Effector memory CD4-positive, alpha-beta T cell (primary cell): ENCODE data around the gene ATXN7L1.

Experiments used
- DNase-seq, 3 donors: peaks; one replicate each; pipeline ENCODE4 v3.0.0-alpha.2; 2020
- H3K27ac ChIP-seq: 2 replicates; pipeline ENCODE4 v1.7.0; 2013; ENCODE audit warnings: mild to moderate bottlenecking, low read length, moderate library complexity; ENCODE audit not compliant: insufficient read depth, poor library complexity, severe bottlenecking
- H3K27me3 ChIP-seq: replicated peaks from 2 replicates; pipeline ENCODE4 v1.7.0; 2013; ENCODE audit warnings: mild to moderate bottlenecking, low read length; ENCODE audit not compliant: insufficient read depth, control insufficient read depth, poor library complexity, severe bottlenecking
- H3K36me3 ChIP-seq: 2 replicates; pipeline ENCODE4 v1.7.0; 2013; ENCODE audit warnings: mild to moderate bottlenecking, low read length, moderate library complexity; ENCODE audit not compliant: control insufficient read depth, insufficient read depth
- H3K4me1 ChIP-seq: 2 replicates; pipeline ENCODE4 v1.7.0; 2013; ENCODE audit warnings: low read length, mild to moderate bottlenecking; ENCODE audit not compliant: control insufficient read depth, insufficient read depth, poor library complexity, severe bottlenecking
- H3K4me3 ChIP-seq: 2 replicates; pipeline ENCODE4 v1.7.0; 2013; ENCODE audit warnings: low read length, low read depth, mild to moderate bottlenecking; ENCODE audit not compliant: insufficient read depth, poor library complexity, severe bottlenecking
- H3K9me3 ChIP-seq: 2 replicates; pipeline ENCODE4 v1.7.0; 2013; ENCODE audit warnings: mild to moderate bottlenecking, low read length, moderate library complexity; ENCODE audit not compliant: control insufficient read depth

ATXN7L1 gene

DNA sequence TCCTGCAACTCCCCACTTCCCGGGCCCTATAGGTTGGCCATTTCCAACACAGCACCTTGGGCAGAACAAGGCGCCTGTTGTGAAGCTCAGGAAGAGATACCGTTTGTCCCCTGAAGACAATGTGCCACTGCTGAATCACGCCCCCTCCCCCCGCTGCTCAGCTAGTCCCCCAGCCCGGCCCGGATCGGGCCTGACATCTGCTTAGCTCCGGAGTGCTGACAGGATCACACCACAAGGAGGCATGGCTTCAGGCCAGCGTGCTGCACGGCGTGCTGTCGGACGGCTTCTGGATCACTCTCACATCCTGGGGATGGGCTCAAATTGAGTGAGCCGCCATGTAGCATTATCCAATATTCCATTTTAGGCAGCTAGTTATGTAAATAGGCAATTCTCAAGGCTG lies 233.0 kb downstream of the ATXN7L1 start:
- no peaks in the 10 kb centered on the region for H3K9me3 ChIP-seq
- no peak overlapping the region for H3K27ac ChIP-seq
- DNase-seq: no peak
- H3K27me3 ChIP-seq: no peaks in the 10 kb centered on the region
- peaks cover 44% of the 10 kb centered on the region for H3K36me3 ChIP-seq
- no peak overlapping the region for H3K4me3 ChIP-seq
- H3K4me1 ChIP-seq: no peaks in the 10 kb centered on the region

DNA sequence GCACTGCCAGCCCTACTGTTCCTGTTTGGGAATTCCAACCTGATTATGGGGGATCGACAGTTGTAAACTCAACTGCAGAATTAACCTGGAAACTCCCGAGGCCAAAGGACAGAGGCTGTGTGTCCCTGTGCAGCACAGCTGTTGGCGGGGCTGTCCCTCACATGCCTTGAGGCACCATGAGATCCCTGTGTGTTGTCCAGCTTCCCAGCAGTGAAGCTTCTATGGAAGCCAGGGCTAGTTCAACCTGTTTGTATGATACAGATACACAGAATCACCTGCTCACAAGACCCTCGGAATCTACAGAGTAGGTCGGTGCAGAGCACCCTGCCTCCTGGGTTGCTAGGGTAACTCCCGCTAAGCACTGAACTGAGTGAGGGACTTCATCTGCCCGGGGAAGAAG lies 234.1 kb downstream of the ATXN7L1 start:
- DNase-seq: no peak
- no peak overlapping the region for H3K4me3 ChIP-seq
- no peaks in the 10 kb centered on the region for H3K4me1 ChIP-seq
- H3K27me3 ChIP-seq: no peaks in the 10 kb centered on the region
- no peaks in the 10 kb centered on the region for H3K9me3 ChIP-seq
- H3K36me3 ChIP-seq: peaks cover 48% of the 10 kb centered on the region
- no peak overlapping the region for H3K27ac ChIP-seq

DNA sequence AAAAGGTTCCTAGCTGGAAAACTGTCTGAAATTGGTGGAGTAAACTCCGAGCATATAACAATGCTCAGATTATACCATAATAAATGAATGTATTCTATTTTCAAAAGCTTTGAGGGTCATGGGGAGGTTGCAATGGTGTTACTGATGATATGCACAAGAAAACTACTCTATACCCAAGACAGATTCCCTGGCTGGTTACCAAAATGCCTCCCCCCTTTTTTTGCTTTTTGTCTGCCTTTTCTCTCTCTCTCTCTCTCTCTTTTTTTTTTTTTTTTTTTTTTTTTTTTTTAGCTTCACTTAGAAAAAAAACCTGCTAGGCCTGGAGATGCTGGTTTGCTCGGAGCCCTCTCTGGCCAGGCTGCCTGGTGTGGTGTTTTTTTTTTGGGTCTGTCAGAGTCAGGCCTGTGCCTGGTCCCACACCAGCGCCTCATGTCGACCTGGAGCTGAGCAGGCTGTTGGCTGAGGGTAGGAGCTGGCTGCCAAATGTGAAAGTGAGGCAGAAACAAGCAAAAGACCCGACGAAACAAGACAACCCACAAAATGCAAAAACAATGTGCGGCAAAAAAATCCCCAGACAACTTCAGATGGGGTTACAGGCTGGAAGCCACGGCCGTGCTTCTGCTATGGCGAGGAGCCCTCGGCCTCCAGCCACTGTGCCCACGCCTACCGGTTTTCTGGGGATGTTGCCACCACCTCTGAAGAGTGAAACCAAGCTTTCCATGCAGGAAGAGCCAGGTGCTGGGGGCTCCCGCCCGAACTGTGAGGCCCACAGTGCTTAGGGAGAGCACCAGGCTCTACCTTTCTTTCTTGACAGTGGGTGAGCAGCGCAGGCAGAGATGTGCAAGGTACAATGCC lies 235.2 kb downstream of the ATXN7L1 start:
- no peak for DNase-seq
- Histone ChIP-seq H3K4me1 (no peaks in the 10 kb centered on the region), H3K27me3 (no peaks in the 10 kb centered on the region), H3K36me3 (peaks cover 53% of the 10 kb centered on the region), H3K9me3 (no peaks in the 10 kb centered on the region), H3K4me3 (no peak overlapping the region), H3K27ac (no peak overlapping the region)

DNA sequence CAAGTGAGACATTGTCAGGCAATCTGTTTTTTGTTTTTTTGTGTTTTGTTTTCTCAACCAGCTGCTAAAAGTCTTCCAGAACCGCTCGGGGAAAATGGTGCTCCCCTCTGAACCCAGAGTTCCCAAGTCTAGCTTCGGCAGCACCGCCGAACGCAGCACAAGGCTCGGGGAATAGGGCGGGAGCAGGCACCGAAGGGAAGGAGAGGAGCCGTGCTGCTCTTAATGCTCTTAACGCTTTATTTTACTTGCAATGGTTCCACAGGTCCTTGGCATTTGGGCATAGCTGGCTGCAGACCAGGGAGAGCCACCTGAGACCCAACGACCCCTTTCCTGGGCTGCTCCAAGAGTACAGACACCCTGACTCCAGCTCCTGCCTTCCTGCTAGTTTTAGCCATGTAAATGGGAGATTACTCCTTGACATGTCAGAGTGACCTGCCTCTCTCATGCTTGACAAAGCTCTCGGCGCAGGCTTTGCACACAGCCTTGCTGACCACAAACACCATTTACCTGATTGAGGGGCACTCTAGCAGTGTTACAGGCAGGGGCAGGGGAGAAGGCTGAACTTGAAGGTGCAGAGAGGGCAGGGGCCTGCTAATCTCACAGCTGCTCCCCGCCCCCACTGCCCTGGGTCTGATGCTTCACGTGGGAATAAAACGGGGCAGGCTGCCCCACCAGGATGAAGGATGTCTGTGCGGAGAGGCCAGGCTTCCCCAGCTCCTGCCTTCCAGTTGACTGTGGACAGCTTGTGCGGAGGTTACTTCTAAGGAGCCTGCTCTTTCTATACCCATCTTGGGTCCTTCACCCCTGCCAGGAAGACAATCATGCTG lies 236.5 kb downstream of the ATXN7L1 start:
- no peaks in the 10 kb centered on the region for H3K27me3 ChIP-seq
- H3K4me1 ChIP-seq: no peaks in the 10 kb centered on the region
- no peaks in the 10 kb centered on the region for H3K9me3 ChIP-seq
- H3K27ac ChIP-seq: no peak overlapping the region
- peaks cover 63% of the 10 kb centered on the region for H3K36me3 ChIP-seq
- DNase-seq: no peak
- H3K4me3 ChIP-seq: no peak overlapping the region

DNA sequence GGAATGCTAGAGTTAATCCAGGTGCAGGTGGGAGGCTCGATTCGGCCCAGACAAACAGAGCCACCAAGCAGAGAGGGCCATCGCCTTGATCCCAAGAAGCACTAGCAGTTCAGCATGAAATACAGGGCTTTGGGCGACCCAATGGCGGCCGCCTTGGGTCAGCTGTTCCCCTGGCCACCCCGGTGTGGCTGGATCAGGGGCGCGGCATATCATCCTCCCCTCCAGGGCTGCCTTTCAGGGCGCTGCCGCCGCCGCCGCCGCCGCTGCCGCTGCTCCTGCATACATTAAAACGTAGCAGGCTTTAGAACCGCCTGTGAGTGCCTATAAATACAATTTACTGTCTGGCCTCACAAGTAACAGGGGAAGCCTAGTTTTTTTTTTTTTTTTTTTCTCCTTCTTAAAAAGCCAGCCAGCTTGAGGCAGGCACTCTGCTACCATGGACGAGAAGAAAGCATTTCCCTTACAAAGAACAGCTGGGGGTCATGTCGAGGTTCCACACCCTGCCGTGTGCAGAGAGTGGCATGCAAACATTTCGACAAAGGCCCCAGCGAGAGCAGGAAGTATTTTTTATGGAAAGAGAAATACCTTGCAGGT lies 237.4 kb downstream of the ATXN7L1 start:
- Histone ChIP-seq H3K27ac (no peak overlapping the region), H3K27me3 (no peaks in the 10 kb centered on the region), H3K4me1 (no peaks in the 10 kb centered on the region), H3K4me3 (no peak overlapping the region), H3K9me3 (no peaks in the 10 kb centered on the region), H3K36me3 (peaks cover 67% of the 10 kb centered on the region)
- no peak for DNase-seq

DNA sequence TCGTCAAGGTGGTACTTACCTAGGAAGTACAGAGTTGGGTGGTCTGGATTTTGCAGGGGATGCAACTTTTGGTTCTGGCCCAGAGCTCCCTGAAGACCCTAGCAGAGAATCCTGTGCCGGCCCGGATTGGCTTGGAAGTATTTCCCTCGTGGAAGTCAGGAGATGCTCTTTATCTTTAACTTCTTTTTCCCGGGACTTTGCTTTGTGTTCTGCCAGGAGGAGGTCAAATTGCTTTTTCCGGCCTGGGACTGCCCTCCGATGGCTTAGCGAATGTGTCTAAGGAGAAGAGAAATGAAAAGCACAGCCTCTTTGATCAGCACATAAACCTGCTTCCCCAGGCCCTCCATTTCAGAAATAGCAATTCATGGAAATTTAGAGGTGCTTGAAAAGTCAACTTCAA lies 238.1 kb downstream of the ATXN7L1 start:
- Histone ChIP-seq H3K36me3 (peaks cover 71% of the 10 kb centered on the region), H3K27ac (no peak overlapping the region), H3K4me1 (no peaks in the 10 kb centered on the region), H3K4me3 (no peak overlapping the region), H3K27me3 (no peaks in the 10 kb centered on the region), H3K9me3 (no peaks in the 10 kb centered on the region)
- DNase-seq: no peak

DNA sequence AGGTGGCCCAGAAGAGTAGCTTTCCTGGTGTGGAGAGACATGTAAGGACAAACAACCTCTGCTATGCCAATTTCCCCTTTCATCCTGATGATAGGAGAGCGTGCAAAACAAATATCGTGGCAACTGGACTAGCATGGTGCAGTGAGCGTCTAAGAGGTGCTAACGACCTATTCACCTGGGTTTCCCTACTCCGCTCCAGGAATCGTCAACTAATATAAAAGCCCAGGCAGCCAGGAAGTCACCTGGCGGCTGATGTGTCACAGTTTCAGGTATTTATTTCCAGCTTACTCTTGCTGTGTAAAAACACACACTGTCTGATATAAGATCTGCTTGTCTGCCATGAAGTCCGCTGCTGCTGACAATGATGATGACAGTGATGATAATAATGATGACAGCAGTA lies 238.6 kb downstream of the ATXN7L1 start:
- DNase-seq: no peak
- no peaks in the 10 kb centered on the region for H3K9me3 ChIP-seq
- peaks cover 73% of the 10 kb centered on the region for H3K36me3 ChIP-seq
- H3K4me3 ChIP-seq: no peak overlapping the region
- no peak overlapping the region for H3K27ac ChIP-seq
- no peaks in the 10 kb centered on the region for H3K27me3 ChIP-seq
- H3K4me1 ChIP-seq: no peaks in the 10 kb centered on the region

DNA sequence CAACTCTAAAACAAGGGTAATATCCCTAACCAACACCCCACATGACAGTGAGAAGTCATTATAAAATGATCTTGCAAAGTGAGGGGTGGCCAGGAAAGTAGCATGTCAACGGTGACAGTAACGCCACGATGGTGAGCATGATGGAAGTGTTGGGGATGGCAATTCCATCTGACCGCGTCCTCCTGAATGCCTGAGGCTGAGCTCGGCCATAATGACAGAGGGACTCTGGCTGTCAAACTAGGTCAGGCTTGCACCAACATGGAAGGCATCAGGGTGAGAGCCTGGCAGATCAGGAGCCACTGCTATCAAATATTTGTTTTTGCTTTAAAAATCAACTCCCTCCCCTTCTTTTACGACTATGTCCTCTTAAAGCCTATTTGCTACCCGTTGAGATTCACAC lies 239.4 kb downstream of the ATXN7L1 start:
- DNase-seq: no peak
- no peak overlapping the region for H3K4me3 ChIP-seq
- peaks cover 66% of the 10 kb centered on the region for H3K36me3 ChIP-seq
- H3K27ac ChIP-seq: no peak overlapping the region
- H3K9me3 ChIP-seq: no peaks in the 10 kb centered on the region
- H3K27me3 ChIP-seq: no peaks in the 10 kb centered on the region
- H3K4me1 ChIP-seq: no peaks in the 10 kb centered on the region

DNA sequence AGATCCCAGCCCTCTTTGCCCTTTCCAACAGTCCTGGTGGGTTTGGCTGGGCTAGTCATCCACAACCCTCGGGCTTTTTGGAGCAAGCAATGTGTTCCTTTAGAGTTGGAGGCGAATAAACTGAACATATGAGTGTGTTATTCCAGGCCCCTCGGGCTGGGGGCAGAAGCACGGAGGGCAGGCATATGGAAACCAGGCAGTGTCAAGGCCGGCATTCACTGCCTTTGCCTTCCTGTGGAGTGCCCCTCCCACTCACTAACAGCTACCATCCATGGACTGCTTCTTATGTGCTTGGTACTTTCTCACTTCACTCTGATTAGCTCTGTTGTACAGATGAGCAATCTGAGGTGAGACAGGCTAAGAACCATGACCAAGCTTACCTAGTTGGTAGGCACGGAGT lies 241.2 kb downstream of the ATXN7L1 start:
- no peak overlapping the region for H3K27ac ChIP-seq
- H3K27me3 ChIP-seq: no peaks in the 10 kb centered on the region
- no peaks in the 10 kb centered on the region for H3K9me3 ChIP-seq
- no peak overlapping the region for H3K4me3 ChIP-seq
- no peak for DNase-seq
- no peaks in the 10 kb centered on the region for H3K4me1 ChIP-seq
- H3K36me3 ChIP-seq: peaks cover 65% of the 10 kb centered on the region

DNA sequence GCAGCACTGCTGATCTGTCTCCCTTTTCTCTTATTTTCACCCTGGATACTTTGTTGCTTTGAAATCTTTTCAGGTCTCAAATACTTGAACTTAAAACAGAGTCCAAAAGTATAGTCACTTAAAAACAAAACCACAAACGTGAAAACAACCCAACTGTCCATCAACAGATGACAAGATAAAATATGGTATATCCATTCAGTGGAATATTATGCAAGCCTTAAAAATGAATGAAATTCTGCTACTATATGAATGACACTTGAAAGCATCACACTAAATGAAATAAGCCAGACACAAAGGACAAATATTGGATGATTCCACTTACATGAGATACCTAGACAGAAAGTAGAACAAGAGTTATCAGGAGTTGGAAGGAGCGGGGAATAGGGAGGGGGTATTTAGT lies 250.4 kb downstream of the ATXN7L1 start:
- Histone ChIP-seq H3K27me3 (no peaks in the 10 kb centered on the region), H3K36me3 (peaks cover 46% of the 10 kb centered on the region), H3K27ac (no peak overlapping the region), H3K4me3 (no peak overlapping the region), H3K9me3 (no peaks in the 10 kb centered on the region), H3K4me1 (no peaks in the 10 kb centered on the region)
- no peak for DNase-seq
